Activated T-cell treated with anti-CD3 and anti-CD28 coated beads, Interleukin-2, amount 50 U/mL, for 24 hours (primary cell): ENCODE results near the gene RCSD1.
A peak's percentile ranks its signal among the peaks of the same experiment; 100 is the strongest.

Experiments used
- DNase-seq: peaks from one replicate; pipeline ENCODE4 v3.0.0-alpha.2; 2020
- H3K27ac Mint-ChIP-seq: 2 replicates; pipeline ENCODE4 v1.8.0; 2020; ENCODE audit warnings: mild to moderate bottlenecking, mixed read lengths
- H3K27me3 Mint-ChIP-seq: 2 replicates; pipeline ENCODE4 v1.8.0; 2020; ENCODE audit warnings: mixed read lengths
- H3K36me3 Mint-ChIP-seq: 2 replicates; pipeline ENCODE4 v1.8.0; 2020; ENCODE audit warnings: low read depth, mixed read lengths
- H3K4me1 Mint-ChIP-seq: 2 replicates; pipeline ENCODE4 v1.8.0; 2020; ENCODE audit warnings: low read depth, mixed read lengths
- H3K4me3 Mint-ChIP-seq: 2 replicates; pipeline ENCODE4 v1.8.0; 2020; ENCODE audit warnings: mild to moderate bottlenecking, moderate library complexity, mixed read lengths
- H3K9me3 Mint-ChIP-seq: 2 replicates; pipeline ENCODE4 v1.8.0; 2020; ENCODE audit warnings: mixed read lengths

Gene RCSD1

DNA sequence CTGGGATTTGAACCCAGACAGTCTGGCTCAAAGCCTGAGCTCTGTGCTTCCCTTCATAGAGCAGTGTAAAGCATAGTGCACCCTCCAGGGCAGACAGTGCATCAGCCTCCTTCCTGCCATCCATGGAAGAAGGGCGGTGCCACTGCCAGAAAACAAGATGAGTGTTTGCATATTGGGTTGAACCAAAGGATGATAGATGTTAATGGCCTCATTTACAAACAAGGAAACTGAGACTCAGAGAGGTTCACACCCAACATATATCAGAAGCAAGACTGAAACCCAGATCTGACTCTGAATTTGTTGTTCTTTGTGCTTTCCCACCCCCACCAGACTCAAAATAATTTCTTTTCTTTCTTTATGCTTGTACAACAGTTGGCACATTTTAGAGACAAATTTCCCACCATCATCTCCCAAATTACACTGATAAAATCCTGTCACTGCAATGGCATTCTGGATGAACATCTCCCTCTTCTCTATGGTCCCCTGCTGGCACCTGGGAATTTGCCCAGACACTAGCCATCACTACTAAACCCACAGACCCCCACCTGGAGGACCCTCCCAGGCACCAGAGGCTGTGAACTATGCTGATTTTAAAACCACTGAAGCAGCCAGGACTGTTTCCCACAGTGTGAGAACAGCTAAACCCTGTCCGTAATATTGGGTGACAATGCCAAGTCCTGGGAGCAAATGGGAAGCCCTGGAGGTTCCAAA is 46.3 kb downstream of the RCSD1 start:
- Mint-ChIP-seq H3K27ac (peak overlapping the region; percentile 61), H3K36me3 (peaks cover 44% of the 10 kb centered on the region), H3K9me3 (no peaks in the 10 kb centered on the region), H3K4me1 (peaks cover 34% of the 10 kb centered on the region), H3K4me3 (no peak overlapping the region), H3K27me3 (no peaks in the 10 kb centered on the region)
- DNase-seq, result no peak

DNA sequence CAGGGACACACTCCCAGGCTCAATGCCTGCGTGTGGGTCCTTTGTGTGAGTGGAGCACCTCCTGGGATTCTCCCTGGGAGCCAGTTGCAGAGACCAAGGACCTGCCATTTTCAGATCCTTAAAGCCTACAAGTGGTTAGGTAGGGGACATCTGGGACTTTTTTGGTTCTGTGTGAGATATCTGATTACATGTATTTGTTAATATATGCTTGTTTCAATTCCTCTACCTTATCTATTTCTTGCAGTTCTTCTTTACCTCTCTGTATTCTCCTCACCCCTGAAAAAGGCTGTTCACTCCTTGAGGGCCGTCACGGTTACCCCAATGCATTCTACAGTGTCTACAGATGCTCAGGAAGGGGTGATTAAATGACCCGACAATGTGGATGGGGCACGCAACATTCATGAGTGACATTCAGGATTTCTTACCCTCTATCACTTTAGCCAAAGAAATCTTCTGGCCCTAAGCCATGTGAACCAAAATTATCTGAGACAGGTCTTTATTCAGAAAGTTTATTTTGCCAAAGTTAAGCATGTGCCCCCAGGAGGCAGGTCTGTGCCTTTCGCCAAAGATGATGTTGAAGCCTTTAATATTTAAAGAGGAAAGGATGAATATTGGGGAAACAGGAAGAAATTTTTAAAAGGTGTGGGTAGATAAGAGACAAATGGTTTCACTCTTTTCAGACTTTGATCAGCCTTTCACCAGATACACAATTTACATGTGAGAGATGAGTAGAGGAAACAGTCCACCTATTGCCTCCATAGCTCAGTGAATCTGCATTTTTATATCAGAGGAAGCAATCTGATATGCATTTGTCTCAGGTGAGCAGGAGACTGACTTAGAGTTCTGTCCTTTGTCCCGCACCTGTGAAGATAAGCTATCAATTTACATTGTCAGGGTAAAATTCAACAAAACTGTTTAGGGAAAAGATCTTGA is 47.1 kb downstream of the RCSD1 start:
- DNase-seq, result no peak
- no peak overlapping the region for H3K27ac Mint-ChIP-seq
- H3K4me3 Mint-ChIP-seq, result no peak overlapping the region
- H3K9me3 Mint-ChIP-seq, result no peaks in the 10 kb centered on the region
- H3K36me3 Mint-ChIP-seq, result peaks cover 41% of the 10 kb centered on the region
- H3K4me1 Mint-ChIP-seq, result peaks cover 29% of the 10 kb centered on the region
- no peaks in the 10 kb centered on the region for H3K27me3 Mint-ChIP-seq

DNA sequence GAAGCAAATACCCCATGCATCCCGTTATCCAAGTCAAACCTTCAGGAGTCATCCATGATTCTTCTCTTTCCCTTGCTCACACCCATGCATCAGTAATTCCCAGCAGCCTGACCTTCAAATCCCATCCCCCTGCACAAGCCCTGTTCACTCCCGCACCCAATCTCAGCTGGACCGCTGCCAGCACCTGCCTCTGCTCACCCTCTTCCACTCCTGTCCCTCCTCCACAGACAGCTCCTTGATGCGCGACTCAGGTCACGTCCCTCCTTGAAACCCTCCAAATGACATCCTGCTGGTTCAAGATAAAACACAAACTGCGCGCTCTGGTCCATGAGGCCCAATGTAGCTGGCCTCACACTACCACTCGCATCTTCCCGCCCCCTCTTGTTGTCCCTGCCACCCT is 48.4 kb downstream of the RCSD1 start:
- no peak overlapping the region for H3K4me3 Mint-ChIP-seq
- H3K4me1 Mint-ChIP-seq, result peaks cover 17% of the 10 kb centered on the region
- no peaks in the 10 kb centered on the region for H3K9me3 Mint-ChIP-seq
- H3K27me3 Mint-ChIP-seq, result no peaks in the 10 kb centered on the region
- no peak overlapping the region for H3K27ac Mint-ChIP-seq
- no peak for DNase-seq
- H3K36me3 Mint-ChIP-seq, result peaks cover 41% of the 10 kb centered on the region

DNA sequence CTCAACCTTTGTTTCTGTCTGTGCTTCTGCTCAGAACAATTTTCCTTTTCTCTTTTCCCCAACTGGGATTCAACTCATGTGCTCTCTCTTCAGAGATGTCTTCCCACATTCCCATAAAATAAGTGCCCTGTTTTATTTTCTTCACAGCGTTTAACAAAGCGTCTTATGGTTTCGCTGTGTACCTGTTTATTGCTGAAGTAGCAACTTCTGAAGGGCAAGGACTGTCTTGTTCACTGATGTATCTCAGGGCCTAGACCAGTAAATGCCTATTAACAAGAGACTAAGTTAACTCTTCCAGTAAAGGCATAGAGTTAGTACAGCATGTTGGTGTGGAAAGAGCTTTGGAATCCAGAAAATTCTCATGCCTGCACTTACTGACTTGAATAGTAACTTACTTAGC is 48.8 kb downstream of the RCSD1 start:
- H3K27ac Mint-ChIP-seq, result no peak overlapping the region
- H3K27me3 Mint-ChIP-seq, result no peaks in the 10 kb centered on the region
- no peaks in the 10 kb centered on the region for H3K9me3 Mint-ChIP-seq
- H3K4me1 Mint-ChIP-seq, result peaks cover 13% of the 10 kb centered on the region
- no peak for DNase-seq
- peaks cover 41% of the 10 kb centered on the region for H3K36me3 Mint-ChIP-seq
- H3K4me3 Mint-ChIP-seq, result no peak overlapping the region

DNA sequence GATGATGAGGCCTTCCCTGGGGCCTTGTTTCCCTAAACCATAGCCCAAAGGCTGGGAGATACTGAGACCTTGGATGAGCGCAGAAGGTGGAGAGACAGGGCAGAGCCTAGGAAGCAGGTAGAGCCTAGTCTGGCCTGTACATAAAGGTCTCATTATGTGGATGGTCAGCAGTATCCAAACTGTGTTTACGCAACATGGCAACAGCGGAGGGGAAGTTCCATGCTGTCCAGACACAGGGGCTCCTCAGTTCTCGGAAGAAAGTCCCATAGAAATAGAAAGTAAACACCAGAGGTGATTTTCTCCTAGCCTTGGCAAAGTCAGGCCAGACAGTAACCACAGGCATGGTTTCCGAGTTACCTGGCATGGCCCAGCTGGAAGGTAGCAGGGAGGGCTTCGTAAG is 49.7 kb downstream of the RCSD1 start:
- no peak overlapping the region for H3K27ac Mint-ChIP-seq
- no peak for DNase-seq
- H3K4me1 Mint-ChIP-seq, result peaks cover 9% of the 10 kb centered on the region
- no peak overlapping the region for H3K4me3 Mint-ChIP-seq
- H3K27me3 Mint-ChIP-seq, result no peaks in the 10 kb centered on the region
- H3K36me3 Mint-ChIP-seq, result peaks cover 44% of the 10 kb centered on the region
- H3K9me3 Mint-ChIP-seq, result no peaks in the 10 kb centered on the region

DNA sequence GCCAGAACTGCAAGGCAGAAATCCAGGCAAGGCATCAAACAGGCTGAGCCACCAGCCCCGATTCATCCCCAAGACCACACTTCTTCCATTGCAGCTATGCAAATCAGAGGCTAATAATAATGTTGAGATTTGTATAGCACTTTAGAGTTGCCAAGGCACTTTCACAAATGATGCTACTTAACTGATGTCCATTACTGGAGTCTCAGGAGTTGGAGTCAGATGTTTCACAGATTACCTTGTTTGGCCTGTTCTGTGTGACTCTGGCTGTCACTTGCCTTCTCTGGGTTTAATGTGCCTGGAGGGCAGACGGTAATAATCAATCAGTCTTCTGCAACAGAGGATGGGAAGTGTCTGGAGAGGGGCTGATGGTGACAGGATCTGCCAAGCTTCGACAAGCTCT is 51.0 kb downstream of the RCSD1 start:
- peaks cover 8% of the 10 kb centered on the region for H3K4me1 Mint-ChIP-seq
- H3K9me3 Mint-ChIP-seq, result no peaks in the 10 kb centered on the region
- no peak overlapping the region for H3K27ac Mint-ChIP-seq
- H3K27me3 Mint-ChIP-seq, result no peaks in the 10 kb centered on the region
- H3K36me3 Mint-ChIP-seq, result peaks cover 52% of the 10 kb centered on the region
- DNase-seq, result no peak
- H3K4me3 Mint-ChIP-seq, result no peak overlapping the region

DNA sequence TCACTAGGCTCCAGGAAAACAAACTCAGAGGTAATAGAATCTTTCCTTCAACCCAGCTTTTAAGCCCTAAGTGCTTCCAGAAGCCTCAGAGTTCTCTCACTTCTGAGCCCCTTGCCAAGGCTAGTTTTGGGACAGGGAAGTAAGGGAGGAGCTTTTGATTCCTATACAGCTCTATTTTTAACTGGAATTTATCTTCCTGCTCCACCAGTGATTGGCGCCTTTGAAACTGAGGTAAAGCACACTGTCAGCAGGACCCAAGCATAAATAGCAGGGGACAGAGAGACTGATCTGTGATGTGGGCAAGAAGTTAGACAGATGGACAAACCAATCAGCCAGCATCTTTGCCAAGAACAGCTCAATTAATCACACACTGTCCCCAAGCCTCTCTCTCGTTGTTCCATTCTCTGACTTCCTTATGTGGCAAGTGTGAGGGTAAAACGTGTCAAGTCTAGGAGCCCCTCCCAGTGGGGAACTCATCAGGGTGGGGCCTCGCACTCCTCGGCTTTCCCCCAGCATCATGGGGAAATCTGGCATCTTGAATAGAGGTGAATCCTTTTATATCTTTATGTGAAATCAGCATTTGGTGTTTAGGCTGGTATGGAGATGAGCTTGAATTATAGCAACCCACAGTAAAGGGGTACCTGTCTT is 51.5 kb downstream of the RCSD1 start:
- no peaks in the 10 kb centered on the region for H3K9me3 Mint-ChIP-seq
- DNase-seq, result no peak
- H3K27ac Mint-ChIP-seq, result no peak overlapping the region
- peaks cover 55% of the 10 kb centered on the region for H3K36me3 Mint-ChIP-seq
- H3K4me1 Mint-ChIP-seq, result peaks cover 8% of the 10 kb centered on the region
- H3K4me3 Mint-ChIP-seq, result no peak overlapping the region
- no peaks in the 10 kb centered on the region for H3K27me3 Mint-ChIP-seq

DNA sequence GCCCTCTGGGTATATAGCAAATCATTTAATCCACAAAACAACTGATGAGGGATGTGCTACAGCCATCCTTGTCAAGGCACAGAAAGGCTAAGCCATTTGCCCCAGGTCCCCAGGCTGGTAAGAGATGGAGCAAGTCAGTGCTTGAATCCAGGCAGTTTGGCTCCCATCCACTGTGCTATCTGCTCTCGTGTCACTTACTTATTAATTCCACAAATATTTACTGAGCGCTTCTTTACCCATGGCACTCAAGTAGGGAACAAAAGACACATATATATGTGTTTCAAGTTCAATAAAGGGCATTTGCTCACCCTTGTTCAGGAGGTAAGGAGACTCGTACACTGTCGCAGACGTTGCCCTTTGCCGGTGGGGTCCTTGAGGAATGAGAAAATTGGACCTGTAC is 53.2 kb downstream of the RCSD1 start:
- no peak overlapping the region for H3K4me3 Mint-ChIP-seq
- H3K36me3 Mint-ChIP-seq, result peaks cover 60% of the 10 kb centered on the region
- H3K27ac Mint-ChIP-seq, result peak overlapping the region; percentile 71
- peaks cover 18% of the 10 kb centered on the region for H3K4me1 Mint-ChIP-seq
- H3K9me3 Mint-ChIP-seq, result no peaks in the 10 kb centered on the region
- DNase-seq, result no peak
- no peaks in the 10 kb centered on the region for H3K27me3 Mint-ChIP-seq

DNA sequence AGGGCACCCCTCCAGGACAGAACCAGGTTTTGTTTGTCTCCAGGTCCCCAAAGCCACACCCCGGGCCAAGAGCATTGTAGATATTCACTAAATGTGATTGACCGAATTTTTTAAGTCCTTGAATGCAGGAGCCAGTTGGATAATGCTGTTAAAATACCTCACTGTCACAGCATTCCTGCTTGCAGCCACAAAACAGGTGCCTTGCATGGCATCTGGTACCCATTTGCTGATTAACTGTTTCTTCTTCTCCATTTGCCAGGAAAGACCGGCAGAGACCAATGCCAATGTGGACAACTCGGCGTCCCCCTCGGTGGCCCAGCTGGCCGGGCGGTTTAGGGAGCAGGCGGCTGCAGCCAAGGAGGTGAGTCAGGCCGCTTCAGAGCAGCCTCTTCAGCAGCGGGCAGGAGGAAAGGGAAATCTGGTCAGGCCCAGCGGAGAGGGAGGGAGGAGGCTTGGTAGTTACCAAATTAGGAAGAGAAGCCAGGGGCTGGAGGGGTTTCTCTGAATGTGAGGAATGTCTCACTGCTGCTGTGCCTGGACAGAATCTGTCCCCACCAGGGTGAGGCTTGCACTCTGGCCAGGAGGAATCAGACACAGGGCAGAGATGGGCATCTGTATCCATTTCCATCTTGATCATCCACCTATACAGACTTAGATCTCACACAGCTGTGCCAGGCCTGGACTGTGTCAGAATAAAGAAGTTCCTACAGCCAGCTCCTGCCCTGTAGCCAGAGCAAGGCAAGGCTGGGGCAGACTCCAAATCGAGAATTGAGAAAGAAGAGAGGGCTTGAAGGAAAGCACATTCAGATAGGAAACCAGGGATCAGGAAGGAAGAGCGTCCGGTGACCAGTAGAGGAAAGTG is 53.8 kb downstream of the RCSD1 start:
- Mint-ChIP-seq H3K9me3 (no peaks in the 10 kb centered on the region), H3K4me3 (no peak overlapping the region), H3K27ac (peak overlapping the region; percentile 71), H3K4me1 (peaks cover 24% of the 10 kb centered on the region), H3K36me3 (peaks cover 67% of the 10 kb centered on the region), H3K27me3 (no peaks in the 10 kb centered on the region)
- DNase-seq, result no peak

DNA sequence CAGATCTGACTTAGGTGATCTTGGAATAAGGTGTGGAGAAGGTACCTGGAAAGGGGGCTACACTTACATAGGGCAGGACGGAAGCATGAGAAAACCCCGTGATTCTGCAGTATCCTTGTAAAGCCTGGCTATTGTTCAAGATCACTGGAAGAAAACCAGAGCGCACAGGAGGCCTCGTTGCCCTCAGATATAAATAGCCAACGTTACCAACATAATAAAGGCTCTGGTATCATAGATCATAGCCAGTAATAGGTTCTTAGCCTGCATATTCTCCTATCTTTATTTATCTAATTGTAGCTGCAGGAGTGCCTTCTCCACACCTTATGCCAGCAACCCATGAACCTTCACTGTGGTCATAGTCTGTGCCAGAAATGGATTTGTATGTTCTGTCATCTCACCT is 55.8 kb downstream of the RCSD1 start:
- H3K9me3 Mint-ChIP-seq, result no peaks in the 10 kb centered on the region
- no peak overlapping the region for H3K4me3 Mint-ChIP-seq
- no peaks in the 10 kb centered on the region for H3K27me3 Mint-ChIP-seq
- peak overlapping the region; percentile 71 for H3K27ac Mint-ChIP-seq
- peaks cover 83% of the 10 kb centered on the region for H3K36me3 Mint-ChIP-seq
- DNase-seq, result no peak
- H3K4me1 Mint-ChIP-seq, result peaks cover 30% of the 10 kb centered on the region

DNA sequence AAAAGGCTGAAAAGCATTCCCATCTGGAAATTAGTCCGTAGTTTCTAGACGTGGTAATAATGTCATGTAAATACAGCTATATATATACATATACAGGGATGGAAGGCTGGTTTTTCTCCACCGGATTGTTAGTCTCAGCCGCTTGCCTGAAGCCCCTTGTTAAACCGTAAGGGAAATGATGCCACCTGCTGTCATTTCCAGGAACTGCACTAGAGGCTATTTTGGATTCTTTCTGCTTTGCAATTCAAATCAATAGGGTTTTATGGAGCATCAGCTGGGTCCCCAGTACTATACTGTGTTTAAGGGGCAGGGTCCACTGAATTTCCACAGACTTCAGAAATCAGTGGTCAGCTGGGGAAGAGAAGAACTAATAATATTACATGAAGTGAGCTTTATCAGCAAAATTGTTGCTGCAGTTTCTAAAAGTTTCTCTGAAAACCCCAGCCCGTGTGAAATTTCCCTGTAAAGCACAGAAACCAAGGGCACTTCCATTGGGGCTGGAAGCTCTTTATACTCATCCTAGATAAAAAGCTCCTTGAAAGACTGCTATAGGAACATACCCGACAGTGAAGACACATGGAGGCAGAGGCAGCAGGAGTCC is 58.0 kb downstream of the RCSD1 start:
- peak; percentile 69 for DNase-seq
- Mint-ChIP-seq H3K4me3 (no peak overlapping the region), H3K27ac (peak overlapping the region; percentile 70), H3K4me1 (peaks cover 27% of the 10 kb centered on the region), H3K9me3 (no peaks in the 10 kb centered on the region), H3K27me3 (no peaks in the 10 kb centered on the region), H3K36me3 (peaks cover 88% of the 10 kb centered on the region)

DNA sequence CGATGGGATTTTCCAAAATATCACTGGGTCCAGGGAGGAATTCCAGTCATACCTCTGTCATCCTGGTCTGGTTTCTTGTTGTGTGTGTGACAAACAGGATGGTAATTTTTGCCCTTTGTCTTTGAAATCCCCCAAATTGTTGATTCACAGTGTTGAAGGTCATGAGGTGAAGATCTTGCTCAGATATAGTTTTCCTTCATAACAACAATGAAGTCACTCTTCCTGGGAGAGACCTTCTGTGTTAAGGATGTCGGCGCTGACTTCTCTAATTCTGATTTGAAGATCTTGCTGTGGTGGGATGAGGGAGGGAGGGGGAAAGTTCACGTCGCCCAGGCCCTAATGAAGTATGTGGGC is 59.5 kb downstream of the RCSD1 start:
- no peaks in the 10 kb centered on the region for H3K27me3 Mint-ChIP-seq
- H3K27ac Mint-ChIP-seq, result peak overlapping the region; percentile 60
- peaks cover 25% of the 10 kb centered on the region for H3K4me1 Mint-ChIP-seq
- no peak for DNase-seq
- H3K9me3 Mint-ChIP-seq, result no peaks in the 10 kb centered on the region
- H3K4me3 Mint-ChIP-seq, result no peak overlapping the region
- peaks cover 88% of the 10 kb centered on the region for H3K36me3 Mint-ChIP-seq

DNA sequence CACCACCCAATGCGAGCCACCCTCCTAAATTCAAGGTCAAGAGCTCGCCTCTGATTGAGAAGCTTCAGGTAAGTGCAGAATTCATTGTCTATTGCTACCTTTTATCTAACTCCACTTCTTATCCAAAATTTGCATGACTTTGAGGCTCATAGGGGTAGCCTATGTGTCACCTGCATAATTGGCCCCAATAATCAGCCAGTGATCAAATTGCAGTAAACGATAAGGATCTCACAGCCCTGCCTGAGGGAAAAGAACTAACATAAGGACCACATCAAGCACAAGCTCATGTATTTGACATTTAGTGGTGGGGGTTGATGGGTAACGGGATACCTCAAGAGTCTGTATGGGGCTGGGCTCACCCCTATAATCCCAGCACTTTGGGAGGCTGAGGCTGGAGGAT is 60.0 kb downstream of the RCSD1 start:
- peaks cover 88% of the 10 kb centered on the region for H3K36me3 Mint-ChIP-seq
- no peaks in the 10 kb centered on the region for H3K9me3 Mint-ChIP-seq
- H3K27me3 Mint-ChIP-seq, result no peaks in the 10 kb centered on the region
- H3K4me3 Mint-ChIP-seq, result no peak overlapping the region
- no peak for DNase-seq
- peak overlapping the region; percentile 60 for H3K27ac Mint-ChIP-seq
- peaks cover 25% of the 10 kb centered on the region for H3K4me1 Mint-ChIP-seq
